GOT3 (cell line): ENCODE data around the gene DAZAP2.
"Not testable (repeated sequence)": the region's sequence is repeated elsewhere in the genome, so short reads cannot be mapped to it uniquely, and the experiment has no call there.

Source experiments
- DNase-seq: peaks from one replicate; lab custom pipeline; 2025; ENCODE audit warnings: mixed read lengths; lab: John Stamatoyannopoulos, UW

Gene DAZAP2

GRCh38 chr12:51247523-51248206 is 9.0 kb downstream of the DAZAP2 start:
- DNase-seq = no peak

- no peak for DNase-seq
Observed at GRCh38 chr12:51253276-51253675, 14.7 kb downstream of the DAZAP2 start.

- DNase-seq = no peak
Observed at GRCh38 chr12:51254536-51254935, 15.9 kb downstream of the DAZAP2 start.

- DNase-seq = not testable (repeated sequence)
Observed at GRCh38 chr12:51259600-51259999, 21.0 kb downstream of the DAZAP2 start.

- DNase-seq = peak; percentile 23
Observed at GRCh38 chr12:51262758-51263177, 24.1 kb downstream of the DAZAP2 start.

GRCh38 chr12:51263341-51263740 is 24.7 kb downstream of the DAZAP2 start:
- DNase-seq = no peak

- no peak for DNase-seq
Observed at GRCh38 chr12:51264297-51264696, 25.7 kb downstream of the DAZAP2 start.

GRCh38 chr12:51265024-51265423 is 26.4 kb downstream of the DAZAP2 start:
- no peak for DNase-seq

GRCh38 chr12:51269174-51270066 is 30.8 kb downstream of the DAZAP2 start:
- DNase-seq = no peak

- DNase-seq = no peak
Observed at GRCh38 chr12:51270067-51270950, 31.7 kb downstream of the DAZAP2 start, which contains the start of gene SMAGP. Gene SMAGP, minus strand, starts transcription at chr12:51270415. Its CDS starts 1,137 bp downstream, at chr12:51269278.

- no peak for DNase-seq
Observed at GRCh38 chr12:51270951-51271518, 32.4 kb downstream of the DAZAP2 start.

GRCh38 chr12:51272810-51273209 is 34.2 kb downstream of the DAZAP2 start:
- not testable (repeated sequence) for DNase-seq

- no peak for DNase-seq
Observed at GRCh38 chr12:51275088-51275487, 36.5 kb downstream of the DAZAP2 start.

- DNase-seq = no peak
Observed at GRCh38 chr12:51281202-51281924, 42.7 kb downstream of the DAZAP2 start.

GRCh38 chr12:51285843-51286242 is 47.2 kb downstream of the DAZAP2 start:
- DNase-seq = no peak

- not testable (repeated sequence) for DNase-seq
Observed at GRCh38 chr12:51291603-51292513, 53.2 kb downstream of the DAZAP2 start.
